NCI-H2171 (cell line): Measurements from ENCODE around the gene NTSR2.

Source experiments
- DNase-seq: peaks from one replicate; lab custom pipeline; 2025; lab: John Stamatoyannopoulos, UW

Gene NTSR2

GRCh38 chr2:11669454-11670291, at the start of gene NTSR2:
Gene NTSR2, minus strand, starts transcription at chr2:11670195. Its CDS starts 66 bp downstream, at chr2:11670129.
- no peak for DNase-seq

GRCh38 chr2:11719230-11719977, 49.4 kb upstream of the NTSR2 start:
- no peak for DNase-seq

- no peak for DNase-seq
Observed at GRCh38 chr2:11718606-11719005, 48.6 kb upstream of the NTSR2 start.

GRCh38 chr2:11717623-11718022, 47.6 kb upstream of the NTSR2 start:
- no peak for DNase-seq

- no peak for DNase-seq
Observed at GRCh38 chr2:11716689-11717321, 46.8 kb upstream of the NTSR2 start.

- no peak for DNase-seq
Observed at GRCh38 chr2:11715987-11716652, 46.1 kb upstream of the NTSR2 start.

- DNase-seq, result no peak
Observed at GRCh38 chr2:11713815-11714214, 43.8 kb upstream of the NTSR2 start.

GRCh38 chr2:11712866-11713265, 42.9 kb upstream of the NTSR2 start:
- DNase-seq, result no peak

GRCh38 chr2:11711751-11712150, 41.8 kb upstream of the NTSR2 start:
- no peak for DNase-seq

- DNase-seq, result no peak
Observed at GRCh38 chr2:11711354-11711716, 41.3 kb upstream of the NTSR2 start.

GRCh38 chr2:11710632-11711353, 40.8 kb upstream of the NTSR2 start:
- DNase-seq, result no peak

GRCh38 chr2:11710210-11710609, 40.2 kb upstream of the NTSR2 start:
- DNase-seq, result no peak

- DNase-seq, result no peak
Observed at GRCh38 chr2:11709293-11709692, 39.3 kb upstream of the NTSR2 start.

GRCh38 chr2:11708106-11708505, 38.1 kb upstream of the NTSR2 start:
- DNase-seq, result no peak

- no peak for DNase-seq
Observed at GRCh38 chr2:11705711-11706110, 35.7 kb upstream of the NTSR2 start.

- DNase-seq, result no peak
Observed at GRCh38 chr2:11705063-11705462, 35.1 kb upstream of the NTSR2 start.

GRCh38 chr2:11703700-11704099, 33.7 kb upstream of the NTSR2 start:
- DNase-seq, result no peak

GRCh38 chr2:11702946-11703345, 33.0 kb upstream of the NTSR2 start:
- DNase-seq, result no peak

GRCh38 chr2:11701751-11702301, 31.8 kb upstream of the NTSR2 start:
- no peak for DNase-seq

- no peak for DNase-seq
Observed at GRCh38 chr2:11701206-11701605, 31.2 kb upstream of the NTSR2 start.
